Caco-2 (cell line): ENCODE data around the gene HSF5. TPM values are rescaled to one million over a fixed set of nuclear protein-coding genes. Genes with fewer than 3 reads are reported as not detected.

Experiments
- BruUV-seq: library from RNA; stranded (reverse); fragments of 400-500 nt; replicated peaks from 2 replicates; lab custom pipeline; 2021; lab: Mats Ljungman, UMichigan
- CTCF ChIA-PET: fragments of 300-600 bp; sonication (Branson Sonifier 250); formaldehyde crosslinking; loops from one replicate; lab custom pipeline; 2022; ENCODE audit warnings: antibody characterized with exemption; lab: Charles Lee
- POLR2A ChIA-PET: fragments of 300-600 bp; sonication (Branson Sonifier 250); formaldehyde crosslinking; loops from one replicate; lab custom pipeline; 2022; ENCODE audit warnings: antibody characterized with exemption; lab: Charles Lee
- DNase-seq, 2 experiments: peaks; one replicate each; pipeline versions ENCODE4 v3.0.0 to v3.0.0-alpha.2; 2020 to 2022
- H3K27me3 ChIP-seq: replicated peaks from 2 replicates; pipeline ENCODE4 v1.6.0; 2011; ENCODE audit warnings: low read length; ENCODE audit not compliant: control insufficient read depth, insufficient read depth
- H3K36me3 ChIP-seq: 2 replicates; pipeline ENCODE4 v1.5.1; 2011; ENCODE audit warnings: low read length; ENCODE audit not compliant: control insufficient read depth, insufficient read depth
- H3K4me1 ChIP-seq: fragments of 250-450 bp; sonication (Bioruptor Pico); 2 replicates; pipeline ENCODE4 v1.5.1; 2020; ENCODE audit warnings: mild to moderate bottlenecking
- H3K4me3 ChIP-seq: 2 replicates; pipeline ENCODE4 v1.5.1; 2011; ENCODE audit warnings: low read depth, mild to moderate bottlenecking, control low read depth, low read length
- H3K9me3 ChIP-seq: fragments of 250-450 bp; sonication (Bioruptor Pico); 2 replicates; pipeline ENCODE4 v1.5.1; 2020; ENCODE audit warnings: mild to moderate bottlenecking, moderate library complexity
- H3K27ac Mint-ChIP-seq: one replicate; pipeline ENCODE4 v1.8.0; 2022; ENCODE audit warnings: mixed read lengths; ENCODE audit not compliant: unreplicated experiment
- H3K27me3 Mint-ChIP-seq: one replicate; pipeline ENCODE4 v1.8.0; 2022; ENCODE audit warnings: mixed read lengths; ENCODE audit not compliant: insufficient read depth, unreplicated experiment
- H3K36me3 Mint-ChIP-seq: one replicate; pipeline ENCODE4 v1.8.0; 2022; ENCODE audit warnings: mild to moderate bottlenecking, mixed read lengths; ENCODE audit not compliant: insufficient read depth, unreplicated experiment
- H3K4me1 Mint-ChIP-seq: one replicate; pipeline ENCODE4 v1.8.0; 2022; ENCODE audit warnings: low read depth, mixed read lengths; ENCODE audit not compliant: unreplicated experiment
- H3K4me3 Mint-ChIP-seq: one replicate; pipeline ENCODE4 v1.8.0; 2022; ENCODE audit warnings: mild to moderate bottlenecking, moderate library complexity, mixed read lengths; ENCODE audit not compliant: unreplicated experiment
- H3K9me3 Mint-ChIP-seq: one replicate; pipeline ENCODE4 v1.8.0; 2022; ENCODE audit warnings: mixed read lengths; ENCODE audit not compliant: unreplicated experiment
- intact Hi-C: fragments of 100-400 bp; cut with micrococcal nuclease; formaldehyde crosslinking; loops from one replicate; pipeline ENCODE4 v1.10.0; 2022; ENCODE audit not compliant: unreplicated experiment
- total RNA-seq: library from RNA; stranded (reverse); gene quantifications from 2 replicates; pipeline ENCODE4 v1.2.3, GENCODE V29; 2022
- TF ChIP-seq, protein P1 (sequence below), 2 experiments: fragments of 200-600 bp in 1 of 2; IDR thresholded peaks; 1 replicate in 1 of 2; 2 replicates in 1 of 2; pipeline versions ENCODE4 v1.5.1 to v1.8.0; 2011 to 2022; ENCODE audit warnings: antibody characterized with exemption in 1 of 2, control low read depth in 1 of 2, inconsistent platforms in 1 of 2, low read depth in 1 of 2, low read length in 1 of 2, mild to moderate bottlenecking in 1 of 2, moderate library complexity in 1 of 2; ENCODE audit not compliant: insufficient read depth in 1 of 2, severe bottlenecking in 1 of 2, unreplicated experiment in 1 of 2

HSF5 gene
- total RNA-seq, 1 experiment from 2014 or later = 0.98 TPM

- Histone ChIP-seq H3K36me3 (no peaks in the 10 kb centered on the region), H3K27me3 (no peaks in the 10 kb centered on the region), H3K9me3 (0 out of 2 replicates have a peak, but pooled peaks cover 3% of the 10 kb centered on the region), H3K4me1 (no peaks in the 10 kb centered on the region), H3K4me3 (no peak overlapping the region)
- Mint-ChIP-seq H3K27me3 (no peaks in the 10 kb centered on the region), H3K36me3 (no peaks in the 10 kb centered on the region), H3K4me1 (peaks cover 8% of the 10 kb centered on the region), H3K9me3 (no peaks in the 10 kb centered on the region), H3K27ac (peak overlapping the region; percentile 69), H3K4me3 (no peak overlapping the region)
- TF ChIP-seq, protein P1, sequence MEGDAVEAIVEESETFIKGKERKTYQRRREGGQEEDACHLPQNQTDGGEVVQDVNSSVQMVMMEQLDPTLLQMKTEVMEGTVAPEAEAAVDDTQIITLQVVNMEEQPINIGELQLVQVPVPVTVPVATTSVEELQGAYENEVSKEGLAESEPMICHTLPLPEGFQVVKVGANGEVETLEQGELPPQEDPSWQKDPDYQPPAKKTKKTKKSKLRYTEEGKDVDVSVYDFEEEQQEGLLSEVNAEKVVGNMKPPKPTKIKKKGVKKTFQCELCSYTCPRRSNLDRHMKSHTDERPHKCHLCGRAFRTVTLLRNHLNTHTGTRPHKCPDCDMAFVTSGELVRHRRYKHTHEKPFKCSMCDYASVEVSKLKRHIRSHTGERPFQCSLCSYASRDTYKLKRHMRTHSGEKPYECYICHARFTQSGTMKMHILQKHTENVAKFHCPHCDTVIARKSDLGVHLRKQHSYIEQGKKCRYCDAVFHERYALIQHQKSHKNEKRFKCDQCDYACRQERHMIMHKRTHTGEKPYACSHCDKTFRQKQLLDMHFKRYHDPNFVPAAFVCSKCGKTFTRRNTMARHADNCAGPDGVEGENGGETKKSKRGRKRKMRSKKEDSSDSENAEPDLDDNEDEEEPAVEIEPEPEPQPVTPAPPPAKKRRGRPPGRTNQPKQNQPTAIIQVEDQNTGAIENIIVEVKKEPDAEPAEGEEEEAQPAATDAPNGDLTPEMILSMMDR (IDR thresholded peaks at IDR 0.05; ENCODE audit: insufficient read depth in 1 of 2, low read depth in 1 of 2, low read length in 1 of 2, severe bottlenecking in 1 of 2, unreplicated experiment in 1 of 2) = peak; percentile 81 to 92
- ChIA-PET POLR2A (no interaction called here), CTCF (interaction anchor here (0.6 to 1.3 kb wide), 4 partner anchors 130 to 247 kb away, joined by 3 to 15 read pairs (median 3); no protein-coding TSS in a partner anchor)
- no TSS peak for BruUV-seq
- DNase-seq = peak; percentile 88 to 89
- intact Hi-C loops = loop anchor here (1.0 kb wide), 5 partner anchors 130 to 325 kb away; no protein-coding TSS in a partner anchor
Measured at GRCh38 chr17:58447039-58447975, 40.9 kb downstream of the HSF5 start.

DNA sequence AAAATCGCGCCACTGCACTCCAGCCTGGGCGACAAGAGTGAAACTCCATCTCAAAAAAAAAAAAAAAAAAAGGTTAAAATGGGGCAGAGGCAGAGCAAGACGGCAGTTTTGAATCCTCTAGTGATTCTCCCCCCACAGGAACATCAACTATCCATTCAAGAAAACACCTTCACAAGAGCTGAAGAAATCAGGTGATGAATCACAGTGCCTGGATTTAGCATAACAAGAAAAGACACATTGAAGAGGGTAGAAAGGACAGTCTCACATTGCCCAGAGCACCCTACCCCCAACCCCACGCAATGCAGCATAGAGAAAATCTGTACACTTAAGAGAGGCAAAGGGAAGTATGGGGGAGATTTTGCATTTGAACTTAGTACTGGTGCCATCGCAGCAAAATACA, 42.1 kb downstream of the HSF5 start:
- TF ChIP-seq, protein P1 (IDR thresholded peaks at IDR 0.05; ENCODE audit: insufficient read depth in 1 of 2, low read depth in 1 of 2, low read length in 1 of 2, severe bottlenecking in 1 of 2, unreplicated experiment in 1 of 2) = no peak
- intact Hi-C loops = no loop called here
- no peaks in the 10 kb centered on the region for H3K27me3 Mint-ChIP-seq
- H3K36me3 ChIP-seq = no peaks in the 10 kb centered on the region
- H3K4me3 Mint-ChIP-seq = no peak overlapping the region
- no peaks in the 10 kb centered on the region for H3K4me1 ChIP-seq
- DNase-seq = no peak
- BruUV-seq = no TSS peak
- peaks cover 8% of the 10 kb centered on the region for H3K4me1 Mint-ChIP-seq
- H3K27ac Mint-ChIP-seq = no peak overlapping the region
- H3K36me3 Mint-ChIP-seq = no peaks in the 10 kb centered on the region
- H3K9me3 Mint-ChIP-seq = no peaks in the 10 kb centered on the region
- ChIA-PET POLR2A (no interaction called here), CTCF (no interaction called here)
- H3K27me3 ChIP-seq = no peaks in the 10 kb centered on the region
- 0 out of 2 replicates have a peak, but pooled peaks cover 3% of the 10 kb centered on the region for H3K9me3 ChIP-seq
- no peak overlapping the region for H3K4me3 ChIP-seq

DNA sequence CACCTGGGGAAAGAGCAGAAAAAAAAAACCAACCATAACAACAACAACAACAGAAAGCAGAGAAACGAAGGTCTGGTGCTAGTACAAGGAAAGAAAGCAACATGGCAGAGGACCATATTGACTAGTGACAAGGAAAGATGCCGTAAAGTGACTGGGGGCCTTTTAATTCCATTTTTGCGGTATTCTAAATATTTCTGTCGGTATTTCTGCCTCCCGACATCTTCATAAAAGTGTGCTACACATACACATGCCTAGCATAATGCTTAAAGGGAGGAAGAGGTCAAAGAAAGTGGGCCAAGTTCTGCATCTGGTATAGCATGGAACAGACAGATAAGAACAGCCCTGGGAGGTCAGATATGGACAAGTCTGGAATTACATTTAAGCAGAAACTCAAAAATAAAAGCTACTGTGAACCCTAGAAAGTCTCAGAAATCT, 51.4 kb downstream of the HSF5 start:
- no peaks in the 10 kb centered on the region for H3K36me3 ChIP-seq
- ChIA-PET CTCF (no interaction called here), POLR2A (no interaction called here)
- H3K9me3 ChIP-seq = no peaks in the 10 kb centered on the region
- H3K4me1 Mint-ChIP-seq = no peaks in the 10 kb centered on the region
- H3K27me3 Mint-ChIP-seq = no peaks in the 10 kb centered on the region
- H3K27ac Mint-ChIP-seq = no peak overlapping the region
- no peaks in the 10 kb centered on the region for H3K4me1 ChIP-seq
- no peak overlapping the region for H3K4me3 ChIP-seq
- H3K27me3 ChIP-seq = no peaks in the 10 kb centered on the region
- no peak overlapping the region for H3K4me3 Mint-ChIP-seq
- no peak for DNase-seq
- H3K9me3 Mint-ChIP-seq = no peaks in the 10 kb centered on the region
- BruUV-seq = no TSS peak
- TF ChIP-seq, protein P1 (IDR thresholded peaks at IDR 0.05; ENCODE audit: insufficient read depth in 1 of 2, low read depth in 1 of 2, low read length in 1 of 2, severe bottlenecking in 1 of 2, unreplicated experiment in 1 of 2) = no peak
- intact Hi-C loops = no loop called here
- H3K36me3 Mint-ChIP-seq = no peaks in the 10 kb centered on the region
